ENCODE data around the gene SPOCK2.
A peak's percentile ranks its signal among the peaks of the same experiment; 100 is the strongest.

DNA sequence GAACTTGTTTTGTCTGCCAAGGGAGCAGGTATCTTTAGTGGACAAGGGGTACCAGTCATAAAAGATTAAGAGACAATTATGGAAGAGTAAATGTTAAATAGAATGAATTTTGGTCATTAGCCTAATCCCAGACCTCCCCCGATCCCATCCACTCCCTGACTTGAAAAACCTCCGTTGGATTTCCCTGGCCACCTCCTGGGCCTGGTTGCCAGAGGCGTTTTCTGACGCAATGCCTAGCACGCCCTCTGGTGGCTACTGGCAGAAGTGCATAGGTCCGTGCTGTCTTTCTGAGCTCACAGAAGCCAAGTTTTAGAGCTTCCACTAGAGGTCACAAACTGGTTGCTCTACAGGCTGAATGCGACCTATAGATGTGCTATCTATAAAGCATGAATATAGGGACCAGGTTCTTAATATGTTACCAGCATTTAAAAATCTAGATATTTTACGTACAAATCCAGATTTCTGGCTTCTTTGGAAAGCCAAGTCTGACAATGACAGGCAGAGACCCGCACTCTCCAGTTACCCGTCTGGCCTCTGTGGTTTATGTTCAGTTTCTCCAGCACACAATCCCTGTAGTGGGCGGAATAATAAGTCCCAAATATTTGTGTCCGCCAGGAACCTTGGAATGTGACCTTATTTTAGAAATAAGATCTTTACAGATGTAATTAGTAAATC, 39.8 kb downstream of the SPOCK2 start:
- TF ChIP-seq EZH2 (IDR thresholded peaks at IDR 0.05; ENCODE audit: low read length), result no peak
- TF ChIP-seq, protein P1, sequence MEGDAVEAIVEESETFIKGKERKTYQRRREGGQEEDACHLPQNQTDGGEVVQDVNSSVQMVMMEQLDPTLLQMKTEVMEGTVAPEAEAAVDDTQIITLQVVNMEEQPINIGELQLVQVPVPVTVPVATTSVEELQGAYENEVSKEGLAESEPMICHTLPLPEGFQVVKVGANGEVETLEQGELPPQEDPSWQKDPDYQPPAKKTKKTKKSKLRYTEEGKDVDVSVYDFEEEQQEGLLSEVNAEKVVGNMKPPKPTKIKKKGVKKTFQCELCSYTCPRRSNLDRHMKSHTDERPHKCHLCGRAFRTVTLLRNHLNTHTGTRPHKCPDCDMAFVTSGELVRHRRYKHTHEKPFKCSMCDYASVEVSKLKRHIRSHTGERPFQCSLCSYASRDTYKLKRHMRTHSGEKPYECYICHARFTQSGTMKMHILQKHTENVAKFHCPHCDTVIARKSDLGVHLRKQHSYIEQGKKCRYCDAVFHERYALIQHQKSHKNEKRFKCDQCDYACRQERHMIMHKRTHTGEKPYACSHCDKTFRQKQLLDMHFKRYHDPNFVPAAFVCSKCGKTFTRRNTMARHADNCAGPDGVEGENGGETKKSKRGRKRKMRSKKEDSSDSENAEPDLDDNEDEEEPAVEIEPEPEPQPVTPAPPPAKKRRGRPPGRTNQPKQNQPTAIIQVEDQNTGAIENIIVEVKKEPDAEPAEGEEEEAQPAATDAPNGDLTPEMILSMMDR (optimal IDR thresholded peaks at IDR 0.05 in 1 of 3, IDR thresholded peaks at IDR 0.05 in 1 of 3, conservative IDR thresholded peaks at IDR 0.05 in 1 of 3; ENCODE audit: extremely low read depth in 1 of 3, insufficient read depth in 2 of 3, low read length in 3 of 3), result peak; percentile 96 to 100 (median 99)
